H1 (cell line): ENCODE data around the gene RFNG. TPM values are rescaled to one million over a fixed set of nuclear protein-coding genes. Genes with fewer than 3 reads are reported as not detected.

Experiments used
- CTCF ChIA-PET: fragments of 300-600 bp; sonication (Branson Sonifier 250); formaldehyde crosslinking; loops from one replicate; lab custom pipeline; 2021; ENCODE audit not compliant: partially characterized antibody; lab: Charles Lee
- POLR2A ChIA-PET: fragments of 300-600 bp; sonication (Branson Sonifier 250); formaldehyde crosslinking; loops from one replicate; lab custom pipeline; 2021; ENCODE audit warnings: inconsistent platforms; ENCODE audit not compliant: partially characterized antibody; lab: Charles Lee
- DNase-seq, 2 experiments: peaks; one replicate each; pipeline versions ENCODE4 v3.0.0 to v3.0.0-alpha.2; 2010 to 2022; ENCODE audit warnings: low spot score in 2 of 2, low read depth in 1 of 2, mixed read lengths in 1 of 2
- FAIRE-seq: peaks from 2 replicates; lab custom pipeline; 2011; peaks lifted over from hg19 to GRCh38; lab: Jason Lieb, UNC
- H2AFZ ChIP-seq: 2 replicates; pipeline ENCODE4 v1.8.1; 2012; ENCODE audit warnings: low read length, inconsistent platforms
- H2AK5ac ChIP-seq: 2 replicates; pipeline ENCODE4 v1.6.1; 2013; ENCODE audit warnings: low read depth, low read length
- H2BK120ac ChIP-seq: replicated peaks from 2 replicates; pipeline ENCODE3; 2013; ENCODE audit warnings: low read depth, low read length, inconsistent platforms
- H2BK12ac ChIP-seq: 2 replicates; pipeline ENCODE4 v1.6.1; 2013; ENCODE audit warnings: low read depth, low read length
- H2BK15ac ChIP-seq: 2 replicates; pipeline ENCODE4 v1.6.1; 2013; ENCODE audit warnings: low read length
- H2BK20ac ChIP-seq: 2 replicates; pipeline ENCODE4 v1.6.1; 2013; ENCODE audit warnings: low read length
- H2BK5ac ChIP-seq: 2 replicates; pipeline ENCODE4 v1.6.1; 2013; ENCODE audit warnings: low read depth, low read length
- H3K14ac ChIP-seq: 2 replicates; pipeline ENCODE4 v1.6.1; 2013; ENCODE audit warnings: inconsistent platforms; ENCODE audit not compliant: insufficient read length
- H3K18ac ChIP-seq: 2 replicates; pipeline ENCODE4 v1.6.1; 2013; ENCODE audit warnings: low read length; ENCODE audit errors: extremely low read depth
- H3K23ac ChIP-seq: 2 replicates; pipeline ENCODE4 v1.6.1; 2013; ENCODE audit warnings: inconsistent platforms; ENCODE audit not compliant: insufficient read length
- H3K23me2 ChIP-seq: 2 replicates; pipeline ENCODE4 v1.6.1; 2013; ENCODE audit warnings: low read depth, low read length
- H3K27ac ChIP-seq: 2 replicates; pipeline ENCODE4 v1.6.1; 2011; ENCODE audit warnings: low read depth, low read length, inconsistent platforms
- H3K27me3 ChIP-seq, 4 experiments: replicated peaks in 1 of 4; 1 replicate in 1 of 4; 2 replicates in 3 of 4; pipeline versions ENCODE4 v1.6.1 to v1.8.1; 2011 to 2013; ENCODE audit warnings: low read length in 3 of 4, mild to moderate bottlenecking in 3 of 4, inconsistent platforms in 2 of 4, mixed read lengths in 2 of 4, moderate library complexity in 1 of 4; ENCODE audit not compliant: control insufficient read depth in 3 of 4, insufficient read depth in 3 of 4; ENCODE audit errors: extremely low read depth in 1 of 4
- H3K36me3 ChIP-seq, 4 experiments: 2 replicates each; pipeline versions ENCODE4 v1.6.1 to v1.8.1; 2011 to 2013; ENCODE audit warnings: mild to moderate bottlenecking in 4 of 4, low read length in 3 of 4, moderate library complexity in 2 of 4, control low read depth in 1 of 4, inconsistent platforms in 1 of 4; ENCODE audit not compliant: insufficient read depth in 4 of 4, control insufficient read depth in 2 of 4
- H3K4ac ChIP-seq: replicated peaks from 2 replicates; pipeline ENCODE3; 2013; ENCODE audit warnings: low read length, low read depth, mixed read lengths, inconsistent platforms; ENCODE audit not compliant: insufficient read length
- H3K4me1 ChIP-seq, 4 experiments: replicated peaks in 1 of 4; 1 replicate in 1 of 4; 2 replicates in 3 of 4; pipeline versions ENCODE4 v1.6.1 to v1.8.1; 2011 to 2013; ENCODE audit warnings: low read length in 3 of 4, inconsistent platforms in 2 of 4, mixed read lengths in 1 of 4; ENCODE audit not compliant: insufficient read depth in 4 of 4, control insufficient read depth in 3 of 4
- H3K4me2 ChIP-seq, 2 experiments: 2 replicates each; pipeline versions ENCODE4 v1.6.1 to v1.8.1; 2011 to 2013; ENCODE audit warnings: low read depth in 2 of 2, low read length in 2 of 2, control low read depth in 1 of 2, inconsistent platforms in 1 of 2, mild to moderate bottlenecking in 1 of 2; ENCODE audit not compliant: insufficient read depth in 1 of 2
- H3K4me3 ChIP-seq, 4 experiments: fragments of 200-600, 300-600 bp in 1 of 4; sonication (generic), shearing (Covaris generic), sonication (Bioruptor Twin) in 1 of 4; 2 replicates each; pipeline versions ENCODE4 v1.5.1 to v1.8.1; 2011 to 2016; ENCODE audit warnings: low read length in 4 of 4, low read depth in 3 of 4, control low read depth in 2 of 4, inconsistent platforms in 2 of 4, mild to moderate bottlenecking in 2 of 4, mixed read lengths in 1 of 4, moderate library complexity in 1 of 4; ENCODE audit not compliant: insufficient read depth in 2 of 4; ENCODE audit errors: extremely low read depth in 1 of 4
- H3K56ac ChIP-seq: replicated peaks from 2 replicates; pipeline ENCODE3; 2013; ENCODE audit warnings: low read depth, mild to moderate bottlenecking, mixed read lengths, low read length, inconsistent platforms; ENCODE audit not compliant: insufficient read length
- H3K79me1 ChIP-seq: 2 replicates; pipeline ENCODE4 v1.6.1; 2013; ENCODE audit warnings: low read depth, low read length, control low read depth
- H3K79me2 ChIP-seq, 2 experiments: 2 replicates each; pipeline versions ENCODE4 v1.6.1 to v1.8.1; 2012 to 2013; ENCODE audit warnings: low read length in 2 of 2, mild to moderate bottlenecking in 2 of 2, inconsistent platforms in 1 of 2; ENCODE audit not compliant: insufficient read depth in 2 of 2, control insufficient read depth in 1 of 2
- H3K9ac ChIP-seq, 4 experiments: replicated peaks in 1 of 4; 1 replicate in 1 of 4; 2 replicates in 3 of 4; pipeline versions ENCODE4 v1.6.1 to v1.8.1; 2011 to 2013; ENCODE audit warnings: low read depth in 3 of 4, low read length in 3 of 4, control low read depth in 2 of 4, mild to moderate bottlenecking in 2 of 4, moderate library complexity in 2 of 4, inconsistent platforms in 1 of 4; ENCODE audit errors: extremely low read depth in 1 of 4
- H3K9me3 ChIP-seq, 2 experiments: 2 replicates each; pipeline versions ENCODE4 v1.6.1 to v1.8.1; 2012 to 2013; ENCODE audit warnings: mild to moderate bottlenecking in 2 of 2, moderate library complexity in 2 of 2, control low read depth in 1 of 2, inconsistent platforms in 1 of 2, low read depth in 1 of 2, low read length in 1 of 2, mixed read lengths in 1 of 2; ENCODE audit not compliant: insufficient read depth in 2 of 2
- H4K20me1 ChIP-seq, 2 experiments: replicated peaks in 1 of 2; 2 replicates each; pipeline versions ENCODE3 to v1.8.1; 2011 to 2013; ENCODE audit warnings: inconsistent platforms in 2 of 2, low read length in 2 of 2, mild to moderate bottlenecking in 1 of 2; ENCODE audit not compliant: insufficient read depth in 2 of 2, control insufficient read depth in 1 of 2
- H4K5ac ChIP-seq: 2 replicates; pipeline ENCODE4 v1.6.1; 2013; ENCODE audit warnings: low read length, low read depth, mixed read lengths, inconsistent platforms; ENCODE audit not compliant: insufficient read length
- H4K8ac ChIP-seq: 2 replicates; pipeline ENCODE4 v1.8.0; 2013; ENCODE audit warnings: mild to moderate bottlenecking, moderate library complexity, low read length, inconsistent platforms; ENCODE audit not compliant: insufficient read depth; ENCODE audit errors: extremely low read depth
- H4K91ac ChIP-seq: replicated peaks from 2 replicates; pipeline ENCODE3; 2013; ENCODE audit warnings: low read length, mixed read lengths, inconsistent platforms; ENCODE audit not compliant: insufficient read length
- BRCA1 ChIP-seq: IDR thresholded peaks from 2 replicates; pipeline ENCODE4 v1.6.1; 2012; ENCODE audit warnings: low read depth, low read length, improper control_type of control experiment
- CEBPB ChIP-seq: IDR thresholded peaks from 2 replicates; pipeline ENCODE4 v1.6.1; 2012; ENCODE audit warnings: low read depth, low read length
- EP300 ChIP-seq, 2 experiments: IDR thresholded peaks; 1 replicate in 1 of 2; 2 replicates in 1 of 2; pipeline ENCODE4 v1.6.1; 2011 to 2012; ENCODE audit warnings: low read depth in 2 of 2, low read length in 2 of 2, mild to moderate bottlenecking in 2 of 2, borderline replicate concordance in 1 of 2, inconsistent platforms in 1 of 2, moderate library complexity in 1 of 2
- KDM5A ChIP-seq: fragments of 200-600 bp; IDR thresholded peaks from 2 replicates; pipeline ENCODE4 v1.7.1; 2012; ENCODE audit warnings: mild to moderate bottlenecking, low read length, inconsistent platforms, mixed read lengths
- MAFK ChIP-seq: IDR thresholded peaks from 2 replicates; pipeline ENCODE4 v1.6.1; 2012; ENCODE audit warnings: low read depth, mild to moderate bottlenecking, improper control_type of control experiment, low read length
- SP1 ChIP-seq: IDR thresholded peaks from 2 replicates; pipeline ENCODE4 v1.6.1; 2011; ENCODE audit warnings: low read depth, low read length
- SP4 ChIP-seq: IDR thresholded peaks from 2 replicates; pipeline ENCODE4 v1.6.1; 2012; ENCODE audit warnings: low read length, inconsistent platforms
- TEAD4 ChIP-seq: IDR thresholded peaks from 2 replicates; pipeline ENCODE4 v1.6.1; 2012; ENCODE audit warnings: low read depth, low read length, inconsistent platforms, mixed read lengths
- WGBS, 2 experiments: shearing (Covaris generic) in 1 of 2; methylation state at CpG; one replicate each; pipeline versions ENCODE4 v1.1.6 to v1.1.7; 2013 to 2015; ENCODE audit warnings: low lambda C conversion rate in 2 of 2, mixed read lengths in 2 of 2, inconsistent platforms in 1 of 2, low coverage in 1 of 2, missing lambda C conversion rate in 1 of 2; ENCODE audit not compliant: insufficient replicate concordance in 2 of 2, insufficient coverage in 1 of 2, insufficient read length in 1 of 2; ENCODE audit errors: extremely low coverage in 1 of 2, missing lambda C conversion rate in 1 of 2; 5-methylcytosine and 5-hydroxymethylcytosine counted together
- polyA plus RNA-seq, 7 experiments: library from polyadenylated mRNA; depleted of rRNA in 3 of 7; stranded (reverse) in 5 of 7; unstranded in 2 of 7; fragments of >200 nt in 5 of 7; fragments of 200-250 nt in 2 of 7; gene quantifications; 1 replicate in 5 of 7; 2 replicates in 1 of 7; 4 replicates in 1 of 7; pipeline versions ENCODE4 v1.2.1 to v1.2.3, GENCODE V29; 2011 to 2013; ENCODE audit warnings: missing spikeins in 2 of 7, mixed read lengths in 2 of 7
- total RNA-seq: library from RNA; stranded (reverse); fragmentation: NEBNext Ultra II Directional; extraction: Animal tissue kit (Norgen Biotek cat#: 25700); gene quantifications from 2 replicates; pipeline ENCODE4 v1.2.1, GENCODE V29; 2021

The RFNG gene
- total and polyA plus RNA-seq, 2 of the 8 experiments (the other 6 are each of a cell fraction or from before 2014, with no cell fraction given), result 26.7 to 28.4 TPM

GRCh38 chr17:82018989-82019689 lies 32.5 kb downstream of the RFNG start:
- no peak overlapping the region for H3K56ac ChIP-seq

More at GRCh38 chr17:82018989-82019689, 32.5 kb downstream of the RFNG start:
- Histone ChIP-seq H4K20me1 (peaks cover 8 to 15% of the 10 kb centered on the region in 2 experiments), H3K14ac (no peak overlapping the region), H4K91ac (no peak overlapping the region), H3K9me3 (no peaks in the 10 kb centered on the region), H3K4ac (no peak overlapping the region), H2BK12ac (no peak overlapping the region), H3K36me3 (no peaks in the 10 kb centered on the region), H3K27ac (no peak overlapping the region), H3K4me3 (no peak overlapping the region), H2BK15ac (no peak overlapping the region), H2AK5ac (no peak overlapping the region), H3K23ac (no peak overlapping the region), H3K27me3 (no peaks in the 10 kb centered on the region), H3K79me2 (peaks cover 0 to 12% of the 10 kb centered on the region in 2 experiments; a peak in 1 of 4 replicates), H4K8ac (no peak overlapping the region; the same call in 1 of the 2 replicates), H3K9ac (no peak overlapping the region), H2AFZ (no peak overlapping the region), H3K4me2 (no peak overlapping the region), H4K5ac (no peak overlapping the region), H3K23me2 (peaks cover 12% of the 10 kb centered on the region), H2BK5ac (no peak overlapping the region), H2BK120ac (no peak overlapping the region), H3K18ac (no peak overlapping the region), H2BK20ac (no peak overlapping the region), H3K79me1 (peaks cover 4% of the 10 kb centered on the region; the same call in 1 of the 2 replicates), H3K4me1 (peaks cover 0 to 12% (median 8%) of the 10 kb centered on the region in 4 experiments; a peak in 5 of 7 replicates)
- WGBS, 2 experiments, result 95% methylated on average over 32 of the region's 33 CpGs; no CpG with 5 or more reads in 1 of the 2 experiments
- POLR2A ChIA-PET, result interaction anchor here (0.6 to 3.7 kb wide), 18 partner anchors 12 to 146 kb away, joined by 3 to 13 read pairs (median 6); partner anchors contain the start of genes DCXR, FASN, GPS1 and NOTUM
- no peak for DNase-seq
- TF ChIP-seq BRCA1 (no peak), SP4 (no peak), MAFK (no peak), EP300 (IDR thresholded peaks at IDR 0.05; ENCODE audit: borderline replicate concordance in 1 of 2, low read depth in 2 of 2, low read length in 2 of 2) (no peak), TEAD4 (no peak), KDM5A (no peak), SP1 (no peak; the same call in 1 of the 2 replicates), CEBPB (no peak)
- CTCF ChIA-PET, result interaction anchor here (0.5 to 4.7 kb wide), 41 partner anchors 8 to 419 kb away, joined by 3 to 29 read pairs (median 6); partner anchors contain the start of genes ASPSCR1, DCXR, MAFG and SIRT7
- FAIRE-seq, result no peak
